HL-60/S4 (cell line): ENCODE measurements around the gene A1CF.
"Not testable (repeated sequence)": the region's sequence is repeated elsewhere in the genome, so short reads cannot be mapped to it uniquely, and the experiment has no call there.

Experiments
- in situ Hi-C: fragments of 300-500 bp; cut with MboI; formaldehyde crosslinking; loops from 2 replicates; pipeline ENCODE4 v1.14.3; 2022; ENCODE audit warnings: low sequenced_read_pairs

A1CF gene

DNA sequence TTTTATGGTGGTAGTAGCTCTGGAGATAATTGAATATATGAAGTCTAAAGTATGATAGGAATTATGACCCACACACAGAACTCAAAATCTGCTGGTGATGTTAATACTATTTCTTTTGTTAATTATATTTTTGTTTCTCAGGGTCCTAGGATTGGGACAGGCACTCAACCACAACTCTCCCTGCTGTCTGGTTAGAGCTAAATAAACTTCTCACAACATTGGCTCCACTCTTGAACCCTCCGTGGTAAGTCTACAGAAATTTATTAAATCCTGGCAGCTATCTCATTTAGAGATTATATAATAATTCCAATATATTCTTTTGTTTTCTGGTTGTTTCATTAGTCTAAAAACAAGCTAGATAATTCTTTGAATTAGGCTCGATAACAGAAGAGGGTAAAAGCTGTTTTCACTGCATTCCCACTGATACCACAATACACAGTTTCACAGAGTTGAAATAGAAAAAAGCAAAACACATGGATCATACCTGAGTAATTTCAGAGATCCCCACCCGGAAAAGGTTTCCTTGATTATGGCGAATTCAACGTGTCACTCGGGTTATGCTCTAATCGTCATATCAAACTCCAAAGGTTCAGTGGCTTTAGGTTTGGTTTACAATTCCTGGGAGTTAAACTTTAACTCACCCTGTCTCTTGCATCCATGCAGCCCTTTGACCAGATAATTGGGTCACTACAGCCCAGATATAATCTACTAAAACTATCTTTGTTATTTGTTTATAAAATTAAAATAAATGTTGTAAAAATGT is at the start of gene A1CF:
Gene A1CF, minus strand, starts transcription at position 531 of the 763 bp plus-strand sequence. CDS start 25,687 bp downstream, outside the sequence.
- in situ Hi-C loops: no loop called here

DNA sequence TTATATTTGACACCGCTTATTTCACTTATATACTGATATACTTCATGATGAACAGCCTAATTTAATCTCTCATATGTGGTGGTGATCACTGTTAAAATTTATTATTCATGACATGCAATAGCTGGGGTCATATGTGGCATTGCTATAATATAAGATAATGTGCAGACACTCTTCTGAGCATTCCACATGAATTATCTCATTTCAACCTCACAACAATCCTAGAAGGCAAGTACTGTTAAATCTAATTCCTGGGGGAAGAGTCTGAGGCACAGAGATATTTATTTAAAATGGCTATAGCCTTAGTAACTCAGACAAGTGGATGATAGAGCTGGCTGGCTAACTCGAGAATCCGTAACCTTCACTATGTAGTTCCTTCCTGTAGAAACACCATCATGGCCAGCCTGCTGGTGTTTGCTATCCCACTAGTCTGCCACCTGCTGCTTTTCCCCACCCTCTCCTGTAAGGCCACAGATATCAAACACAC is 46.6 kb upstream of the A1CF start:
- in situ Hi-C loops: no loop called here

DNA sequence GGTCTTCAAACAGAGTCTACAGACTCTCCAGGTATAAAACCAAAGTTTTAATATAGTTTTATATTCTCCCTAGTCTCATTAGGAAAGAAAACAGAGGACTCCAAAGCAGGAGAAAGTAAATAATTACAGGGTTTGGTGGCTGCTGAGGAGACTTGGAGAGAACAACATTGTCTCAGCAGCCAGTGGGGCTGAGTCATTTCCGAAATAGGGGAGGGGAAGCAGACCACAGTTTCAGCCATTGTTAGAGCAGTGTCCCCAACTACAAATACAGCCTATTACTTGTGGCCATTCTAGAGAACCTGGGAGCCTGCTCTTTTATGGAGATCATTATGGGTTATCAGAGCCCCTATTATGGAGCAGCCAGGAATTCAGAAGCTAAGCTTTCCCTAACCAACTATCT is 44.2 kb upstream of the A1CF start:
- in situ Hi-C loops: no loop called here

DNA sequence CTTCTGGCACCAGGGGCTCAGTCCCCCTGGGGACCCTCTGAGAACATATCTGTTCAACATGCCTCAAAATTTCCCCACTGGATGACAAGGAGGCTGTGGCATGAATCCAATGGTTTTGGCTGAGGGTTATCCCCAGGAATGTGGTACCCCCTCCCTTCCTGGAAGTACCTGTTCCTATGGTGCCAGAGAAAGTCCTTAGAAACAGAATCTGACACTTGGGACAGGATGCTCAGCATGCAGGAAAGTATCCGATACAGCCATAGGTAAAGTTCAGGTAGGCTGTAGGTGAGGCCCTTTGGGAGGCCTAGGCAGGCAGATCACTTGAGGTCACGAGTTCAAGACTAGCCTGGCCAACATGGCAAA is 42.7 kb upstream of the A1CF start:
- in situ Hi-C loops: no loop called here

- in situ Hi-C loops: no loop called here
Observed at GRCh38 chr10:50927522-50928189, 42.2 kb upstream of the A1CF start.

GRCh38 chr10:50923471-50923870 is 38.0 kb upstream of the A1CF start:
- in situ Hi-C loops: not testable (repeated sequence)

GRCh38 chr10:50919010-50919409 is 33.6 kb upstream of the A1CF start:
- in situ Hi-C loops: no loop called here

DNA sequence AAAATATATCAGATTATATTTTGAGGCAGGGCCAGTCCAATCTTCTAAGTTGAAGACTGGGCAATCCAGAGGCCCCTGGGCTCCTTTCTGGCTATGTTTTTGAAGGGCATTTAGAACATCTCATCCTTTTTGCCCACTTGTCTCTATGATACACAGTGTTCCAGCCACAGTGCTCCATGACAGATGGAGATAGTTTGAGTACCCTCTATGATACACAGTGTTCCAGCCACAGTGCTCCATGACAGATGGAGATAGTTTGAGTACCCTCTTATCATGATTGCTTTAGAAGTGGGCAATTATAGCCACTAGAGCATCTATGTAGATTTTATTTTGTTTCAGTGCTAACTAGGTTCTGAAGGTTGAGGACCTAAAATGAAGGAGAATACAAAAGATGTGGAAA is 33.1 kb upstream of the A1CF start:
- in situ Hi-C loops: no loop called here

DNA sequence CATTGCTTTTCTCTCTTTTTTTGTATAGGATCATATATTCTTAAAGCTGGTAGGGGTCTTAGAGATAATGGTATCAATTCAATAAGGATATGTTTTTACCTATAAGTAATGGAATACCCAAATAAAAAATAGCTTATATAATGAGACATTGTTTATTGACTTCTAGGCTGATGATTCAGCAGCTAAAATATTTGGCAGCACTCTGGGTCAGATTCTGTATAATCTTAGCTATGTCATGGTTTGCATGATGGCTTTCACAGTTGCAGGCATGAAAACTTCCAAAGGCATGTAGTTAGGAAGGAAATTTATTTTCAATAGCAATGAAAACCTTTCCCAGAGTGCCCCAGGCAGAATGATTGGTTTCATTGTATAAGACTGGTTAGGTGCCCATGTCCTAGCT is 32.1 kb upstream of the A1CF start:
- in situ Hi-C loops: no loop called here

DNA sequence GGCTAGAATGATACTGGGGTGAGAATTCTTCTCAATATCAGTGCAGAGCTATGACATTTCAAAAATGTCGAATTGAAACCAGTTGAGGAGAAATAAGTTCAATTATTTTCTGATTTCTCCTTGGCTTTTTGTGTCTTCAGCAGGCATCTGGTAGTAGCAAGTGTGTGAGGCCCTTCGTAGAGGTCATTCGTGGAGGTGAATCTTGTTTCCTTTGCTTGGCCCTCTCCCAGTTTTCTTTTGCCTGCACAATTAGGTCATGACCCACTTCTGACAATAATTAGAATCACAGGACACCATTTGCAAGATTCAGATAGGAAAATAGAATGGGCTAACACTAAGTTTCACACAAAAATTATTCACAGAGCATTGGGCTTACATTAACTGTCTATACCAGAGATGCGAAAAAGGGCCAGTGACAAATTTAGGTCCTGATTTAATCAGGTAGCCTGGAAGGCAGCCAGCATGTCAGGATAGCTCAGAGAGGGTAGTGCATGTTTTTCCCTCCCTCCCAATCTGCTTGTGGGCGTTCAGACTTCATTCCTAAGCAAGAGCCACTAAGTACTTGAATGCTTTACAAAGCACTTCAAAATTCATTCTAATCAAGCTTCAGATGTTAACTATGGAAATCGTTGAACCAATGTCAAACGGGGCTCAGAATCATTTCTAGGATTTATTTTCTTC is 24.0 kb upstream of the A1CF start:
- in situ Hi-C loops: no loop called here

DNA sequence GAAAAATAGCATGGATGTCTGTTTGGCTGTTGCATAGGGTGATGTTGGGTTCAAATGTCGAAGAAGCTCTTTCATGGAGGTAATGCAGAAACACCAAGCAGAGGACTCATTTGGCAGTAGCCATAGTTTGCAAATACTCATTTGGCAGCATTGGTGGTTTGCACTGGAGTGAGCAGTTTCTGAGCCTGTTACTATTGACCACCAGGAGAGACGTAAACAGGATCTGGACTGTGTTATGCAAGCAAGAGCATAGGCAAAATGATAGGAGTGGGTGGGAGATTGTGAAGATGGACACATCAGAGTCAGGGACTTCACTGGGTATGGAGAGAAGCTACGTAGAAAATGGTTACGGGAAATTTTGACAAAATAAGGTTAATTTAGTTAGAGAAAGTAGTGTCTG is 22.9 kb upstream of the A1CF start:
- in situ Hi-C loops: no loop called here

GRCh38 chr10:50905797-50906196 is 20.4 kb upstream of the A1CF start:
- in situ Hi-C loops: not testable (repeated sequence)

DNA sequence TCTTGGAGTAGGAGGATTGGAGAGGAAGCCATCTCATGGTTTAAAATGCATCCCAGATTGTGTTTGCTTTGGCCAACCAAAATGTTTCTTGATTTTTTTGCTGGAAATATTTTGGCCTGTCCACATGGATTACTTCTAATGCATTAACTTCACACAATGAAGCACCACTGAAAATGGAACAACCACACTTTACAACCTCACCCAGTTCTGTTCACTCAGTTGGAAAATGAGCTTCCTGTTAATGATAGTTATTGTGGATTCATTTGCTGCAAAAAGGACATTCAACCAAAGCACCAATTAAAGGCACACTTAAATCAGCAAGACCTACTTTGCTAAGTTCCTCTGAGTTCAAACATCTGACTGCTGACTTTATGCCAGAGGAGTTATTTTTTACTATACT is 11.3 kb upstream of the A1CF start:
- in situ Hi-C loops: no loop called here

DNA sequence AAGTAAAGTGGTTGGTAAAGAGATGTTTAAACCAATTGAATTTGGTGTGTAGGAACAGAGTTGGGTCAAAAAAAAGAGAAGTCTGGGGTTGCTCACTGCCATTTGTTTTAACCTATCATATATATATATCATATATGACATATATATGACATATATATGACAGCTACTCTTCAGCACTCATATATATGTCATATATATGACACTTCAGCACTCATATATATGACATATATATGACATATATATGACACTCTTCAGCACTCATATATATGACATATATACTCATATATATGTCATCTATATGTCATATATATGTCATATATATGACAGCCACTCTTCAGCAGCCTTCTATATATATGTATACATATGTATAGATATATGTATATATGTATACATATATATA is 8.9 kb upstream of the A1CF start:
- in situ Hi-C loops: no loop called here

GRCh38 chr10:50892467-50892866 is 7.0 kb upstream of the A1CF start:
- in situ Hi-C loops: no loop called here

GRCh38 chr10:50884302-50884701 is 1.1 kb downstream of the A1CF start:
- in situ Hi-C loops: no loop called here

DNA sequence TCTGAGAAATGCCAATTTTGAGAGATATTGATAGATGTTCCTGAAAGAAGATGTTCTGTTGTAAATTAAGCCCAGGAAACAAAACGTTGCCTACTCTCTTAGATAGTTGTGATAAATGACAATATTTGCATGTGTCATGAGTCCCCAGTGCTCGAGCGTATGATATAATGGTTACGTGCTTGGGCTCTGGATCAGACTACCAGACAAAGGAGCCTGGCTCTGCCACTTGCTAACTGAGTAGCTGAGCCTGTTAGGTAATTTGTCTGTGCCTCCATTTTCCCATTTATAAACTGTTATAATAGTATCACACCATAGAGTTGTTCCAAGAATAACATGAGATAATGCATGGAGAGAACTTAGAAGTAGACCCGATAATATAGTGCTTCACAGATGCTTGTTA is 1.8 kb downstream of the A1CF start:
- in situ Hi-C loops: no loop called here

GRCh38 chr10:50882540-50882983 is 2.9 kb downstream of the A1CF start:
- in situ Hi-C loops: no loop called here

DNA sequence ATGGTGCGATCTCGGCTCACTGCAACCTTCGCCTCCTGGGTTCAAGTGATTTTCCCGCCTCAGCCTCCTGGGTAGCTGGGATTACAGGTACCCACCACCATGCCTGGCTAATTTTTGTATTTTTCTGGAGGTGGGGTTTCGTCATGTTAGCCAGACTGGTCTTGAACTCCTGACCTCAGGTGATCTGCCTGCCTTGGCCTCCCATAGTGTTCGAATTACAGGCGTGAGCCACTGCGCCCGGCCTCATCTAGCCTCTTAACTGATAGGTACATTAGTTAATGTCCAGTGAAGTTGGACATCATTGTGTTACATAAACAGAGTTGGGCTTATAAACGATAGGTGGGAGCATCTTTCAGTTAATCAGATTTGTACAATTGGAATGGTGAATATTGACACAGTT is 4.4 kb downstream of the A1CF start:
- in situ Hi-C loops: not testable (repeated sequence)

DNA sequence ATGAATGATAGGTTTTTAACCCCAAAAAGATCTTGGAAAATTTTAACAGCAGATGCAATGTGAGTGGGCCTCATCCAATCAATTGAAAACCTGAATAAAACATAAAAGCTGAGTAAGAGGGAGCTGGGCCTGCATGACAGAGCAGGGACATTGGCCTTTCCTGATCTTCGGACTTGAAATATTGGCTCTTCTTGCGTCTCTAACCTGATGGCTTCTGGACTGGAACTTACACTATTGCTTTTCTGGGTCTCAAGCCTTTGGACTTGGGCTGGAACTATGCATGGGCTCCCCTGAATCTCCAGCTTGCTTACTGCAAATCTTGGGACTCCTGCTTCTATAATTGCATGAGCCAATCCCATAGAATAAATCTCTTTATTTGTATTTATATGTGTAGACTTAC is 9.0 kb downstream of the A1CF start:
- in situ Hi-C loops: no loop called here

- in situ Hi-C loops: no loop called here
Observed at GRCh38 chr10:50874723-50875122, 10.7 kb downstream of the A1CF start.

DNA sequence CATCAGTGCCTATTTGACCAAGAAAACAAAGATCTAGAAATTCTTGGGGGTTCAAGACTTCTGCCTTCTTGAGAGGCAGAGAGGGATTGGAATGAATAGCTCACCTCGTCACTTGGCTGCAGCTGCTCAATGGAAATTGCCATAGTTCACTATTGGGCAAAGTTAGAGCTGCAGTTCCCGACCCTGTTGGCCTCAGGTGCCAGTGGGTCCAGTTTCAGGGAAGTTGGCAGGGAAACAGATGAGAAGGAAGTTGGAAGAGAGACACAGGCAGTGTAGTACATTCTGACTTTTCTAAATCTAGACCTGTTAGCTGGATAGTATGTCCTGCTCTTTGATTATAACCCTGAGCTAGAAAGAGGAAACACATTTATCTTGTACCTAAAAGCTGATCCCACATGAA is 19.1 kb downstream of the A1CF start:
- in situ Hi-C loops: no loop called here
